Stimulated activated effector memory CD8-positive, alpha-beta T cell treated with anti-CD3 and anti-CD28 coated beads, Interleukin-12 subunit alpha, Interleukin-12 subunit beta, amount 100 ng/mL, for 72 hours (primary cell): Measurements from ENCODE around the gene MCF2L.
A peak's percentile ranks its signal among the peaks of the same experiment; 100 is the strongest.

ENCODE experiments used
- ATAC-seq: fragments of 150-1000 bp; cut with Tn5 transposase; 2 replicates; pipeline ENCODE4 v1.10.0; 2021
- DNase-seq, 2 donors: peaks; one replicate each; pipeline ENCODE4 v3.0.0; 2021 to 2022; ENCODE audit warnings: low spot score in 2 of 2
- H3K27ac Mint-ChIP-seq: one replicate; pipeline ENCODE4 v1.8.0; 2022; ENCODE audit warnings: mild to moderate bottlenecking, mixed read lengths
- H3K36me3 Mint-ChIP-seq: one replicate; pipeline ENCODE4 v1.8.0; 2022; ENCODE audit warnings: mild to moderate bottlenecking, mixed read lengths
- H3K4me1 Mint-ChIP-seq: one replicate; pipeline ENCODE4 v1.8.0; 2022; ENCODE audit warnings: mixed read lengths
- H3K4me3 Mint-ChIP-seq: one replicate; pipeline ENCODE4 v1.8.0; 2022; ENCODE audit warnings: mild to moderate bottlenecking, mixed read lengths
- H3K9me3 Mint-ChIP-seq: one replicate; pipeline ENCODE4 v1.8.0; 2022; ENCODE audit warnings: mixed read lengths

Gene MCF2L

DNA sequence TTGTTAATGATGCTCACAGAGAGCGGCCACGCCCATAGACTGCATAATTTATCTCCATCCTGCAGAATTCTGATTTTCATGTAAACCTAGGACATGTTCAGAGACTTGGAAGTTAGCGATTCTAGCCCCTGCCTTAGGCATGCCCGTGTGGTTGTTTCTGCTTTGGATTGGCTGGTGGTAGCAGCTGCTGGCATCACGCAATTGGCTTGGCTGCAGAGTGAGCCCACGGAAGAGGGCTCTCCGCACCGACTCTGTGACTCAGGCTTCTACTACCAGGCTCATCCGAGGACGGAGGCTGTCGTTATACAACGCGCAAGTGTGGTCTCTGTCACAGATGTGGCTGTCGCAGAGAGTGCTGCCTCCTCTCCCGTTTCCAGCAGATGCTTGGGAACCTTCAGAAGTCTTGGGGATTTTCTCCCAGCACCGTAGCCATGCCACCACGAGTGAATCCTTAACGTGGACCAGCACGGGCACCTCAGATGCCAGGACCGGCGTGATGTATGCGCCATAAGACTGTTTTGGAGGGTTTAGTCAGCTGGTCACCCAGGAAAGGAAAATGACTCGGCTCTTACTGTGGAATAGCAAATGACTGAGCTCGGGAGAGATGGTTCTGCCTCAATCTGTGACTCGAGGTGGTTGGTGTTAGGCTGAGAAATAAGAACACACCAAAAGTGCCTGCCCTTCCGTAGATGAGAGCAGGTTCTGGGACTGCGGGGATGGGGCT is 75.5 kb downstream of the MCF2L start:
- Mint-ChIP-seq H3K4me3 (no peak overlapping the region), H3K27ac (no peak overlapping the region), H3K36me3 (no peaks in the 10 kb centered on the region), H3K4me1 (no peaks in the 10 kb centered on the region), H3K9me3 (no peaks in the 10 kb centered on the region)
- DNase-seq (no peak), ATAC-seq (no peak)

- Mint-ChIP-seq H3K4me1 (no peaks in the 10 kb centered on the region), H3K9me3 (no peaks in the 10 kb centered on the region), H3K4me3 (no peak overlapping the region), H3K27ac (no peak overlapping the region), H3K36me3 (no peaks in the 10 kb centered on the region)
- DNase-seq (no peak), ATAC-seq (no peak)
These were observed 76.5 kb downstream of the MCF2L start for GRCh38 chr13:113045251-113046127.

GRCh38 chr13:113046128-113046882 is 77.3 kb downstream of the MCF2L start:
- H3K4me3 Mint-ChIP-seq: no peak overlapping the region
- H3K36me3 Mint-ChIP-seq: no peaks in the 10 kb centered on the region
- H3K4me1 Mint-ChIP-seq: no peaks in the 10 kb centered on the region
- H3K27ac Mint-ChIP-seq: no peak overlapping the region
- DNase-seq (no peak), ATAC-seq (no peak)
- no peaks in the 10 kb centered on the region for H3K9me3 Mint-ChIP-seq

DNA sequence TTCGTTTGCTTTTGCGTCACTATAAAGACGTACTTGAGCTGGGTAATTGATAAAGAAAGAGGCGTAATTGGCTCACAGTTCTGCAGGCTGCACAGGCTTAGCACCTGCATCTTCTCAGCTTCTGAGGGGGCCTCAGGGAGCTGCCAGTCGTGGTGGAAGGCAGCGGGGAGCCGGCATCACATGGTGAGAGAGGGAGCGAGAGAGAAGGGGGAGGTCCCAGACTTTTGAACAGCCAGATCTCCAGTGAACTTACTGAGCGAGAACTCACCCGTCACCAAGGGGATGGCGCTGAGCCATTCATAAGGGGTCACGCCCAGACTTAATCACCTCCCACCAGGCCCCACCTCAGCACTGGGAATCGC is 77.8 kb downstream of the MCF2L start:
- no peak for ATAC-seq
- H3K36me3 Mint-ChIP-seq: no peaks in the 10 kb centered on the region
- H3K9me3 Mint-ChIP-seq: no peaks in the 10 kb centered on the region
- no peak for DNase-seq
- H3K4me1 Mint-ChIP-seq: no peaks in the 10 kb centered on the region
- H3K4me3 Mint-ChIP-seq: no peak overlapping the region
- H3K27ac Mint-ChIP-seq: no peak overlapping the region

GRCh38 chr13:113047587-113047986 is 78.6 kb downstream of the MCF2L start:
- H3K27ac Mint-ChIP-seq: no peak overlapping the region
- ATAC-seq: peak; percentile 13
- DNase-seq: no peak
- H3K9me3 Mint-ChIP-seq: no peaks in the 10 kb centered on the region
- no peaks in the 10 kb centered on the region for H3K4me1 Mint-ChIP-seq
- no peak overlapping the region for H3K4me3 Mint-ChIP-seq
- H3K36me3 Mint-ChIP-seq: no peaks in the 10 kb centered on the region

- DNase-seq: no peak
- ATAC-seq: no peak
- Mint-ChIP-seq H3K9me3 (no peaks in the 10 kb centered on the region), H3K27ac (no peak overlapping the region), H3K4me3 (no peak overlapping the region), H3K4me1 (no peaks in the 10 kb centered on the region), H3K36me3 (no peaks in the 10 kb centered on the region)
These were observed 79.8 kb downstream of the MCF2L start for GRCh38 chr13:113048766-113049165.

DNA sequence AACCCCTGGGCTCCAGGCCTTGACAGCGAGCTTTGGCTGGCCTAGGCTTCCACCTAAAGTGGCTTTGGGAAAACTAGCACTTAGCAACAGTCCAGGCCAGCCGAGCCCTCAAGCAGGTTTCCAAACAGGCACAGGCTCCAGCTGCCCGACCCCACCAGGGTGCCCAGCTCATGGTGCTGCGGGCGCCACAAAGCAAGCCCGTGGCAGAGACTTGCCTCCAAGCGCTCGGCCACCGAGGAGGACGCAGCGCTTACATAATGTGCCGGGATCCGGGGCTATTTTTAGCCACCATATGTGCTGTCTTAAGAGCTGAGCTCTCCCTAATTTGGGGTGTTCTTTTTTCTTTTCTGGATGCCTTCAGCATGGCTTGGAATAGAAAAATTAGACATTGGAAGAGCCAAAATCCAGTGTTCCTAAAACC is 80.5 kb downstream of the MCF2L start:
- Mint-ChIP-seq H3K36me3 (no peaks in the 10 kb centered on the region), H3K27ac (no peak overlapping the region), H3K9me3 (no peaks in the 10 kb centered on the region), H3K4me1 (no peaks in the 10 kb centered on the region), H3K4me3 (no peak overlapping the region)
- DNase-seq (no peak), ATAC-seq (no peak)

- H3K9me3 Mint-ChIP-seq: no peaks in the 10 kb centered on the region
- H3K36me3 Mint-ChIP-seq: no peaks in the 10 kb centered on the region
- H3K4me3 Mint-ChIP-seq: no peak overlapping the region
- no peaks in the 10 kb centered on the region for H3K4me1 Mint-ChIP-seq
- no peak for ATAC-seq
- H3K27ac Mint-ChIP-seq: no peak overlapping the region
- no peak for DNase-seq
These were observed 81.0 kb downstream of the MCF2L start for GRCh38 chr13:113049981-113050380.

DNA sequence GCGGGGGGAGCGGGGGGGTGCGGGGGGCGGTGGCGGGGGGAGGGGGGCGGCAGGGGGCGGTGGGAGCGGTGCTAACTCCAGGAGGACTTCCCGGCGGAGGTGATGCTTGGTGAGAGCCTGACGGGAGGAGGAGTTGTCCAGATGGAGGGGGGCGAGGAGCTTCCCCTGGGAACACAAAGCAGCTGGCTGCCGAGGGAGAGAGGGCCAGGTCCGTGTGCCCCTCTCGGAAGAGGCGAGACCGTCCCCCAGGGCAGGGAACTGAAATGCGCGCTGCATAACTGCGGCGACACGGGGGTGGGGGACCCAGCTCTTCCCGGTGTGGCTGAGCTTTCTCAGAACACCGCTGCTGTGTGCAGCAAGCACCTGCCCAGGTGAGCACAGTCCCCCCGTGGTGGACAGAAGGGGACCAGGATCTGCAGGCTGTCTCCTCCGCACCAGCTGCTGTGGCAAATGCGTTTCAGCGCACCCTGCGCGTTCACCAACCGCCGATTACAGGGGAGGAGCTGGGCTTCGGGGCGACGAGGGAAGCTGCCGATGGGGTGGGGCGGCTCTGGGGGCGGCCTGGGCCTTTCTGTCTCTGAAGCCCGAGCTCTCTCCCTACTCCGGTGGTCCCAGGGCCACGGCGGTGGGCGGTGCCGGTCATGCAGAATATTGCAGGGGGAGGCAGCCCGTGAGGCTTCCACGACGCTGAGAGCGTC is 81.9 kb downstream of the MCF2L start:
- DNase-seq (no peak), ATAC-seq (no peak)
- Mint-ChIP-seq H3K4me3 (no peak overlapping the region), H3K27ac (no peak overlapping the region), H3K36me3 (no peaks in the 10 kb centered on the region), H3K9me3 (no peaks in the 10 kb centered on the region), H3K4me1 (no peaks in the 10 kb centered on the region)

GRCh38 chr13:113051641-113052040 is 82.6 kb downstream of the MCF2L start:
- H3K4me3 Mint-ChIP-seq: no peak overlapping the region
- no peaks in the 10 kb centered on the region for H3K4me1 Mint-ChIP-seq
- H3K9me3 Mint-ChIP-seq: no peaks in the 10 kb centered on the region
- ATAC-seq (no peak), DNase-seq (no peak)
- H3K27ac Mint-ChIP-seq: no peak overlapping the region
- H3K36me3 Mint-ChIP-seq: no peaks in the 10 kb centered on the region

DNA sequence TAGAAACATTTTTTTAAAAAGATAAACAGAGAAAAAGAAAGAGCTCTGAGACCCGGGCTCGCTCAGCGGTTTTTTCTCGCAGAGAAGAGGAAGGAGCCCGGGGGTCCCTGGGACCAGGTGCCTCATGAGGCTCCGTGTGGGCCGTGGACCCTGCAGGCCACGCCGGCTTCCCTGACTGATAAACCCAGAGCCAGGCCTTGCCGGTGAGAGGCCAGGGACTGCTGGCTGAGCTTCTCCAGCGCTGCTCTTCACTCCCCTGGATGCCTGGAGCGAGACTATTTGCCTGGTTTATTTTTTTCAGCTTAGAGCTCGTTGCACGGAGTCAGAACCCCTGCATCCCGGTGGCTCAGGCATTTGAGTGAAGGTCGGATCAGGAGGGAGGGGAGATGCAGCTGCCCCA is 83.2 kb downstream of the MCF2L start:
- H3K4me3 Mint-ChIP-seq: no peak overlapping the region
- no peak overlapping the region for H3K27ac Mint-ChIP-seq
- DNase-seq: no peak
- ATAC-seq: no peak
- H3K9me3 Mint-ChIP-seq: no peaks in the 10 kb centered on the region
- no peaks in the 10 kb centered on the region for H3K36me3 Mint-ChIP-seq
- H3K4me1 Mint-ChIP-seq: no peaks in the 10 kb centered on the region

- H3K36me3 Mint-ChIP-seq: no peaks in the 10 kb centered on the region
- no peaks in the 10 kb centered on the region for H3K4me1 Mint-ChIP-seq
- no peaks in the 10 kb centered on the region for H3K9me3 Mint-ChIP-seq
- ATAC-seq (no peak), DNase-seq (no peak)
- H3K4me3 Mint-ChIP-seq: no peak overlapping the region
- H3K27ac Mint-ChIP-seq: no peak overlapping the region
These were observed 84.0 kb downstream of the MCF2L start for GRCh38 chr13:113052971-113053370.

DNA sequence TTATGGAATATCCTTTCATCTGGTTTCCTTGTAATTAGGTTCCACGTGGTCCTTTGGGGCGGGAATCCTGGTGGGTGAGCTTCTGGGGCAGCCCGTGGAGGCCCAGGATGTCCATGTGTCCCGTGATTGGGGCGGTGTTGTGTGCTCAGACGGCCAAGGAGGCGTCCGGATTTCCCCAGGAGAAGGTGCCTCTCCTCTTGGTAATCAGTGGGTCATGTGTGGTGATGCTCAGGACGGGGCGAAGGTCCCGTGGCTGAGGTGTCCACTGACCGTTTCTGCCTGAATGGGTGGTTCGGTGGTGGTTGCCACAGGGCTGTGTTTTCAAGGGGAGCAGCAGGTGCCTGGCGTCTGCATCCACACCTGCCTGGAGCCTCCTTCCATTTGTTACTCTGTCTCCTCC is 84.4 kb downstream of the MCF2L start:
- Mint-ChIP-seq H3K4me3 (no peak overlapping the region), H3K27ac (no peak overlapping the region), H3K36me3 (no peaks in the 10 kb centered on the region), H3K9me3 (no peaks in the 10 kb centered on the region), H3K4me1 (no peaks in the 10 kb centered on the region)
- DNase-seq (no peak), ATAC-seq (no peak)

DNA sequence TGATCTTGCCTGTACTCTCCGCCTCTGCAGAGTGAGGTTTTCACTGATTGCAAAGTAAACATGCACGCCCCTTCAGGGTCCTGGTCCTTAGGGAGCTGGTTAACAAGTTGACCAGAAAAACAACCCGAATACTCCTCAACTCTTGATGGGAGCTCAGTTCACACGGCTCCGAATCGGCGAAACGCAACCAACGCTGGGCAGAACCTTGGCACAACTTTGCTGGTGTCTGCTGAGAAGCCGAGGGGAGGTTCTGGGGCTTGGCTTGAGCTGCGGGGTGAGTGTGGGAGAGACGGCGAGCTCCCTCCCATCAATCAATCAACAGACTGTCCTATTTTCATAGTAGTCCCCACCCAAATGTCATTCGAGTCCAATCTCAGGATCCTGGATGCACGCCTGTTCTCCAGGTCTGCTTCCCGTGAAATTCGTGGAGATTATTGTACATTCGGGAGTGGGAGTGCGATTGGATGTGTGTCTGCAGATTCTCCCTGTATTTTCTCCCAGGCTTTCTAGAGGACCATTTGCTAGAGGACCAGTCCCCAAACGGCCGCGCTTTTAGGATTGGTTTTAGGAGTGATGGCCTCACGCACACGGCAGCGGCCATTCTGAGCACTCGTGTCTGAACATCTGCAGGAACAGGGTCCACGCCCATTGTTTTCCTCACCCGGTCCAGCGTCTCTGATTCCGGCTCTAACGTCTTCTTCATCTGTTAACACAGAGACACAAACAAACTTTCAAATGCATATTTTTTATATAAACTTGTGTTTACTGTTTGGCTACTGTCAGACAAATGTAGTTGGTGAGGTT is 85.0 kb downstream of the MCF2L start:
- no peaks in the 10 kb centered on the region for H3K9me3 Mint-ChIP-seq
- no peak overlapping the region for H3K4me3 Mint-ChIP-seq
- H3K4me1 Mint-ChIP-seq: no peaks in the 10 kb centered on the region
- no peak overlapping the region for H3K27ac Mint-ChIP-seq
- no peak for ATAC-seq
- H3K36me3 Mint-ChIP-seq: no peaks in the 10 kb centered on the region
- no peak for DNase-seq
